ENCODE results near the gene FBXO2. TPM values are rescaled to one million over a fixed set of nuclear protein-coding genes. Genes with fewer than 3 reads are reported as not detected.

Gene FBXO2
- total RNA-seq, 1 donor from 2014 or later, result 64.0 TPM

DNA sequence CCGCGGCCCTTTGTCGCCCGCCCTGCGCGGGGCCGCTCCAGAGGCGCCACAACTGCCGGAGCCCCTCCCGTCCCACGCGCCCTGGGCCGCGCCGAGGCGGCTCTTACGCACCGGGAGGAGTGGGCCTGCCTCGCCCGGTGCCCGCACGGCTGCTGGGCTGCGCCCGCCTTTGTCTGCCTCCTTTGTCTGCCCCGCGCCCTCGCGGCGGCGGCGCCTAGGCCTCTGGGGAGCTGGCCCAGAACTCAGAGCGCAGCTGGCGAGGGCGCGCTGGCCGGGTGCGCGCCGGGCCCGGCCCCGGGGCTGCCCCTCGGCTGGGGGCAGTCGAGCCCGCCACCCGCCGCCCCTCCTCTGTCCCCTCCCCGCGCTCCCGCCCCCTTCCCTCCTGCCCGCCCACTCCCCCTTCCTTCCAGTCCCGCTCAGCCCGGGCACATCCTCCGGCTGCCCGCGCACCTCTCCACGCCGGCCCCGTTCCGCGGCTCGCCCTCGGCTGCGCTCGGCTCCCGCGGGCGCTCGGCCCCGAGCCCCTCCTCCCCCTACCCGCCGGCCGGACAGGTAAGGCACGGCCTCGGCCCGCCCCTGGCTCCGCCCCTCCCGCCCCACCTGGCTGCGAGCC, 37.2 kb upstream of the FBXO2 start, which contains the start of gene DRAXIN:
DRAXIN (plus strand) TSS at position 409 of the 613 bp plus-strand sequence. CDS start 14,549 bp downstream, outside the sequence.
- H3K9ac ChIP-seq (ENCODE audit: low read length), result peak within 1 kb of the TSS; percentile 37
- H3K36me3 ChIP-seq (ENCODE audit: insufficient read depth, low read length), result no peaks in the 10 kb centered on the region
- H3K36me3 Mint-ChIP-seq (ENCODE audit: low read depth, unreplicated experiment), result no peaks in the 10 kb centered on the region
- peaks cover 55% of the 10 kb centered on the region for H3K27me3 Mint-ChIP-seq (ENCODE audit: low read depth, unreplicated experiment)
- H3K4me3 Mint-ChIP-seq (ENCODE audit: unreplicated experiment), result peak within 1 kb of the TSS; percentile 63
- H3K4me2 ChIP-seq (ENCODE audit: low read length), result peak within 1 kb of the TSS; percentile 86
- TF ChIP-seq, protein P1, sequence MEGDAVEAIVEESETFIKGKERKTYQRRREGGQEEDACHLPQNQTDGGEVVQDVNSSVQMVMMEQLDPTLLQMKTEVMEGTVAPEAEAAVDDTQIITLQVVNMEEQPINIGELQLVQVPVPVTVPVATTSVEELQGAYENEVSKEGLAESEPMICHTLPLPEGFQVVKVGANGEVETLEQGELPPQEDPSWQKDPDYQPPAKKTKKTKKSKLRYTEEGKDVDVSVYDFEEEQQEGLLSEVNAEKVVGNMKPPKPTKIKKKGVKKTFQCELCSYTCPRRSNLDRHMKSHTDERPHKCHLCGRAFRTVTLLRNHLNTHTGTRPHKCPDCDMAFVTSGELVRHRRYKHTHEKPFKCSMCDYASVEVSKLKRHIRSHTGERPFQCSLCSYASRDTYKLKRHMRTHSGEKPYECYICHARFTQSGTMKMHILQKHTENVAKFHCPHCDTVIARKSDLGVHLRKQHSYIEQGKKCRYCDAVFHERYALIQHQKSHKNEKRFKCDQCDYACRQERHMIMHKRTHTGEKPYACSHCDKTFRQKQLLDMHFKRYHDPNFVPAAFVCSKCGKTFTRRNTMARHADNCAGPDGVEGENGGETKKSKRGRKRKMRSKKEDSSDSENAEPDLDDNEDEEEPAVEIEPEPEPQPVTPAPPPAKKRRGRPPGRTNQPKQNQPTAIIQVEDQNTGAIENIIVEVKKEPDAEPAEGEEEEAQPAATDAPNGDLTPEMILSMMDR (IDR thresholded peaks at IDR 0.05; ENCODE audit: insufficient read depth, low read depth, low read length), result no peak
- TF ChIP-seq EZH2 (IDR thresholded peaks at IDR 0.05; ENCODE audit: insufficient read depth, low read length), result peak; percentile 73
- H3K79me2 ChIP-seq (ENCODE audit: insufficient read depth, low read length), result no peaks in the 10 kb centered on the region
- no peak within 1 kb of the TSS for H3K27ac ChIP-seq (ENCODE audit: low read depth, low read length)
- peak within 1 kb of the TSS; percentile 39 for H3K4me3 ChIP-seq (ENCODE audit: insufficient read depth, low read depth, low read length)
- H4K20me1 ChIP-seq (ENCODE audit: insufficient read depth, low read length), result peaks cover 24% of the 10 kb centered on the region
- peak within 1 kb of the TSS; percentile 75 for H2AFZ ChIP-seq (ENCODE audit: low read depth, low read length)
- H3K4me1 Mint-ChIP-seq (ENCODE audit: low read depth, unreplicated experiment), result peaks cover 7% of the 10 kb centered on the region
- H3K9me3 Mint-ChIP-seq (ENCODE audit: unreplicated experiment), result peaks cover 2% of the 10 kb centered on the region
- DNase-seq (ENCODE audit: low read depth) (no peak), FAIRE-seq (no peak)
- peaks cover 23% of the 10 kb centered on the region for H3K4me1 ChIP-seq (ENCODE audit: insufficient read depth, low read length)
- peaks cover 23% of the 10 kb centered on the region for H3K27me3 ChIP-seq (ENCODE audit: insufficient read depth, low read length)
- no peak within 1 kb of the TSS for H3K27ac Mint-ChIP-seq (ENCODE audit: unreplicated experiment)
- no peaks in the 10 kb centered on the region for H3K9me3 ChIP-seq (ENCODE audit: insufficient read depth, low read depth, low read length)

DNA sequence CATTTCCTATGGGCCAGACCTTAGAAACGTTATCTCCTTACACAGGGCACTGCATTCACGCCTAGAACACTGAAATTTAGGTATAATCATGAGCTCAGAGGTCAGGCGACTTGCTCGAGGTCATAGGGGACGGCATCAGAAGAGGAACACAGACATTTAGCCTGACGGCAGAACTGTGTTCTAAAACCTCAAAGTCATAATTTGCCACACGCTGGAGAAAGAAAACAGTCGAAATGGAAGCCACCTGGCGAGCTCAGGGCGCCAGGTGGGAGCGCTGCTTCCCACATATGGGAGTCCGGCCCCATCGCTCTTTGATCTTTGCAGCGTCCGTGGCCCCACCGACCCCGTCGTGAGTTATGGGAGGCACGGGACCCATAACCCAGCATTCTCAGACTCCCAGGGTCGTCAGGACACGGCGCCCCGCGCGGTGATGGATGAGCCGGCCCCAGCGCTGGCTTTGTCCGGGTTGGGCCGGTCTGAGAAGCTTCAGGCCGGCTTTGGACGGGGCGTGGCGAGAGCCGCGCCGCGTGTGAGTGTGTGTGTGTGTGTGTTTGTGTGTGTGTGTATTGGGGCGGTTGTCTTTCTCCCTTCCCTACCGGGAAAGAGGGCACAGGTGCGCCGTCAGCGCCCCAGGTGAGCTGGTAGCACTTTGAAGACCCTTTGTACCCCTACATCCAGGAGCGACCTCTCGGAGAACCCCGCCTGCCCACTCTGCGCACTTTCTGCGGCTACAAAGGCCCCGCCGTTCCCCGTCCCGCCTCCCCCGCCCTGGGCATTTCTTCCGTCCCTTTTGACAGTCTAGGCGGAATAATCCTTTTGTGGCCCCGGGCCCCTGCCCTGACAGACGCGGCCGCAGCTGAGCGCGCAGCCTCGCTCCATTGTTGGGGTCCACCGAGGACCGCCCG, 36.4 kb upstream of the FBXO2 start:
- H3K27me3 Mint-ChIP-seq (ENCODE audit: low read depth, unreplicated experiment), result peaks cover 48% of the 10 kb centered on the region
- no peak overlapping the region for H3K27ac ChIP-seq (ENCODE audit: low read depth, low read length)
- peaks cover 2% of the 10 kb centered on the region for H3K9me3 Mint-ChIP-seq (ENCODE audit: unreplicated experiment)
- TF ChIP-seq, protein P1 (IDR thresholded peaks at IDR 0.05; ENCODE audit: insufficient read depth, low read depth, low read length), result no peak
- TF ChIP-seq EZH2 (IDR thresholded peaks at IDR 0.05; ENCODE audit: insufficient read depth, low read length), result peak; percentile 73
- H3K36me3 ChIP-seq (ENCODE audit: insufficient read depth, low read length), result no peaks in the 10 kb centered on the region
- peak overlapping the region; percentile 37 for H3K9ac ChIP-seq (ENCODE audit: low read length)
- FAIRE-seq (no peak), DNase-seq (ENCODE audit: low read depth) (no peak)
- peak overlapping the region; percentile 86 for H3K4me2 ChIP-seq (ENCODE audit: low read length)
- H3K4me1 ChIP-seq (ENCODE audit: insufficient read depth, low read length), result peaks cover 23% of the 10 kb centered on the region
- no peak overlapping the region for H3K27ac Mint-ChIP-seq (ENCODE audit: unreplicated experiment)
- no peaks in the 10 kb centered on the region for H3K79me2 ChIP-seq (ENCODE audit: insufficient read depth, low read length)
- H3K36me3 Mint-ChIP-seq (ENCODE audit: low read depth, unreplicated experiment), result no peaks in the 10 kb centered on the region
- peaks cover 24% of the 10 kb centered on the region for H4K20me1 ChIP-seq (ENCODE audit: insufficient read depth, low read length)
- peaks cover 23% of the 10 kb centered on the region for H3K27me3 ChIP-seq (ENCODE audit: insufficient read depth, low read length)
- H3K4me3 Mint-ChIP-seq (ENCODE audit: unreplicated experiment), result peak overlapping the region; percentile 63
- peak overlapping the region; percentile 75 for H2AFZ ChIP-seq (ENCODE audit: low read depth, low read length)
- H3K9me3 ChIP-seq (ENCODE audit: insufficient read depth, low read depth, low read length), result no peaks in the 10 kb centered on the region
- H3K4me3 ChIP-seq (ENCODE audit: insufficient read depth, low read depth, low read length), result peak overlapping the region; percentile 39
- H3K4me1 Mint-ChIP-seq (ENCODE audit: low read depth, unreplicated experiment), result peaks cover 7% of the 10 kb centered on the region

All from astrocyte (in vitro differentiated cells and primary cell).